ENCODE data around the gene MGAT5B.

GRCh38 chr17:76848670-76849069 is 19.5 kb upstream of the MGAT5B start:
- no peak for TF ChIP-seq EZH2 (IDR thresholded peaks at IDR 0.05; ENCODE audit: low read length, unreplicated experiment)
- TF ChIP-seq CTCF (conservative IDR thresholded peaks at IDR 0.05; ENCODE audit: low read depth, low read length) = no peak
